BLaER1 (cell line): ENCODE results near the gene MYL9.
A peak's percentile ranks its signal among the peaks of the same experiment; 100 is the strongest.

Experiments
- H3K27ac ChIP-seq: shearing (Covaris generic); formaldehyde crosslinking; 2 replicates; pipeline ENCODE4 v1.8.1; 2022
- H3K27me3 ChIP-seq: shearing (Covaris generic); formaldehyde crosslinking; 2 replicates; pipeline ENCODE4 v1.8.1; 2022
- H3K36me3 ChIP-seq: shearing (Covaris generic); formaldehyde crosslinking; 2 replicates; pipeline ENCODE4 v1.8.1; 2022
- H3K4me1 ChIP-seq: shearing (Covaris generic); formaldehyde crosslinking; 2 replicates; pipeline ENCODE4 v1.8.1; 2022
- H3K4me2 ChIP-seq: shearing (Covaris generic); formaldehyde crosslinking; 2 replicates; pipeline ENCODE4 v1.8.1; 2022
- H3K4me3 ChIP-seq: shearing (Covaris generic); formaldehyde crosslinking; 2 replicates; pipeline ENCODE4 v1.8.1; 2022
- H3K9ac ChIP-seq: shearing (Covaris generic); formaldehyde crosslinking; 2 replicates; pipeline ENCODE4 v1.8.1; 2022
- H3K9me3 ChIP-seq: shearing (Covaris generic); formaldehyde crosslinking; 2 replicates; pipeline ENCODE4 v1.8.1; 2022
- H4K20me1 ChIP-seq: shearing (Covaris generic); formaldehyde crosslinking; 2 replicates; pipeline ENCODE4 v1.8.1; 2022
- Cebpa-rat ChIP-seq: shearing (Covaris generic); IDR thresholded peaks from 2 replicates; pipeline ENCODE4 v1.8.1; 2022

MYL9 gene

GRCh38 chr20:36579996-36580545 lies 38.8 kb downstream of the MYL9 start:
- Histone ChIP-seq H3K36me3 (peaks cover 91% of the 10 kb centered on the region), H3K9ac (0 out of 2 replicates have a peak overlapping the region, but pooled peaks have one; percentile 30), H3K4me1 (peaks cover 45% of the 10 kb centered on the region), H3K9me3 (no peaks in the 10 kb centered on the region), H3K4me2 (no peak overlapping the region), H3K27me3 (no peaks in the 10 kb centered on the region), H3K4me3 (no peak overlapping the region), H3K27ac (no peak overlapping the region), H4K20me1 (peaks cover 100% of the 10 kb centered on the region)
- no peak for TF ChIP-seq Cebpa-rat

- H3K4me2 ChIP-seq: no peak overlapping the region
- H3K9ac ChIP-seq: no peak overlapping the region
- H3K36me3 ChIP-seq: peaks cover 100% of the 10 kb centered on the region
- H3K4me3 ChIP-seq: no peak overlapping the region
- no peak for TF ChIP-seq Cebpa-rat
- peaks cover 100% of the 10 kb centered on the region for H4K20me1 ChIP-seq
- no peaks in the 10 kb centered on the region for H3K9me3 ChIP-seq
- no peak overlapping the region for H3K27ac ChIP-seq
- H3K4me1 ChIP-seq: peaks cover 51% of the 10 kb centered on the region
- no peaks in the 10 kb centered on the region for H3K27me3 ChIP-seq
Measured at GRCh38 chr20:36582322-36582721, 41.0 kb downstream of the MYL9 start.

- Histone ChIP-seq H3K4me3 (no peak overlapping the region), H3K27ac (no peak overlapping the region), H3K27me3 (no peaks in the 10 kb centered on the region), H3K9ac (no peak overlapping the region; the same call in 1 of the 2 replicates), H4K20me1 (peaks cover 100% of the 10 kb centered on the region), H3K4me1 (peaks cover 52% of the 10 kb centered on the region), H3K4me2 (no peak overlapping the region), H3K36me3 (peaks cover 100% of the 10 kb centered on the region), H3K9me3 (no peaks in the 10 kb centered on the region)
- no peak for TF ChIP-seq Cebpa-rat
Measured at GRCh38 chr20:36582821-36583220, 41.5 kb downstream of the MYL9 start.

GRCh38 chr20:36584018-36584481 lies 42.7 kb downstream of the MYL9 start:
- Histone ChIP-seq H4K20me1 (peaks cover 100% of the 10 kb centered on the region), H3K36me3 (peaks cover 100% of the 10 kb centered on the region), H3K4me1 (peaks cover 52% of the 10 kb centered on the region), H3K4me3 (no peak overlapping the region), H3K27ac (no peak overlapping the region), H3K4me2 (peak overlapping the region; percentile 20; the same call in 1 of the 2 replicates), H3K9ac (no peak overlapping the region), H3K27me3 (no peaks in the 10 kb centered on the region), H3K9me3 (no peaks in the 10 kb centered on the region)
- no peak for TF ChIP-seq Cebpa-rat

GRCh38 chr20:36585410-36586125 lies 44.2 kb downstream of the MYL9 start:
- TF ChIP-seq Cebpa-rat: no peak
- Histone ChIP-seq H3K9ac (no peak overlapping the region), H3K27ac (peak overlapping the region; percentile 43; the same call in 1 of the 2 replicates), H3K4me3 (no peak overlapping the region), H3K4me2 (peak overlapping the region; percentile 37), H3K4me1 (peaks cover 52% of the 10 kb centered on the region), H3K9me3 (no peaks in the 10 kb centered on the region), H4K20me1 (peaks cover 100% of the 10 kb centered on the region), H3K27me3 (no peaks in the 10 kb centered on the region), H3K36me3 (peaks cover 100% of the 10 kb centered on the region)

GRCh38 chr20:36587388-36588070 lies 46.2 kb downstream of the MYL9 start:
- Histone ChIP-seq H3K27me3 (no peaks in the 10 kb centered on the region), H3K27ac (no peak overlapping the region), H3K36me3 (peaks cover 100% of the 10 kb centered on the region), H3K4me3 (no peak overlapping the region), H3K9ac (no peak overlapping the region), H3K4me1 (peaks cover 49% of the 10 kb centered on the region), H3K4me2 (no peak overlapping the region), H3K9me3 (no peaks in the 10 kb centered on the region), H4K20me1 (peaks cover 100% of the 10 kb centered on the region)
- no peak for TF ChIP-seq Cebpa-rat

GRCh38 chr20:36591281-36591680 lies 50.0 kb downstream of the MYL9 start:
- no peak for TF ChIP-seq Cebpa-rat
- Histone ChIP-seq H3K27ac (0 out of 2 replicates have a peak overlapping the region, but pooled peaks have one; percentile 22), H3K4me2 (no peak overlapping the region), H3K4me1 (peaks cover 43% of the 10 kb centered on the region), H3K4me3 (no peak overlapping the region), H3K9me3 (no peaks in the 10 kb centered on the region), H4K20me1 (peaks cover 93% of the 10 kb centered on the region), H3K9ac (no peak overlapping the region), H3K27me3 (no peaks in the 10 kb centered on the region), H3K36me3 (peaks cover 91% of the 10 kb centered on the region)

- Histone ChIP-seq H3K27ac (no peak overlapping the region), H3K4me1 (peaks cover 43% of the 10 kb centered on the region), H3K36me3 (peaks cover 83% of the 10 kb centered on the region), H3K4me3 (no peak overlapping the region), H3K9ac (no peak overlapping the region), H3K27me3 (no peaks in the 10 kb centered on the region), H3K4me2 (no peak overlapping the region), H4K20me1 (peaks cover 85% of the 10 kb centered on the region), H3K9me3 (no peaks in the 10 kb centered on the region)
- no peak for TF ChIP-seq Cebpa-rat
Measured at GRCh38 chr20:36591854-36592641, 50.7 kb downstream of the MYL9 start.

- TF ChIP-seq Cebpa-rat: no peak
- H3K36me3 ChIP-seq: peaks cover 73% of the 10 kb centered on the region
- peak overlapping the region; percentile 29; the same call in 1 of the 2 replicates for H3K9ac ChIP-seq
- H3K4me2 ChIP-seq: peak overlapping the region; percentile 24; the same call in 1 of the 2 replicates
- no peak overlapping the region for H3K4me3 ChIP-seq
- no peaks in the 10 kb centered on the region for H3K27me3 ChIP-seq
- peak overlapping the region; percentile 51; the same call in 1 of the 2 replicates for H3K27ac ChIP-seq
- peaks cover 71% of the 10 kb centered on the region for H4K20me1 ChIP-seq
- H3K9me3 ChIP-seq: no peaks in the 10 kb centered on the region
- peaks cover 53% of the 10 kb centered on the region for H3K4me1 ChIP-seq
Measured at GRCh38 chr20:36593347-36593929, 52.1 kb downstream of the MYL9 start.
